Sigmoid colon (tissue), 4 donors: ENCODE measurements around the gene SOWAHD.
A peak's percentile ranks its signal among the peaks of the same experiment; 100 is the strongest.

ENCODE experiments used
- EP300 ChIP-seq, 4 donors: sonication (generic); formaldehyde crosslinking; IDR thresholded peaks; one replicate each; pipeline ENCODE4 v1.6.1; 2017; ENCODE audit warnings: antibody characterized with exemption in 4 of 4
- POLR2A ChIP-seq, 2 donors: fragments of 450-650 bp; IDR thresholded peaks; one replicate each; pipeline ENCODE4 v1.6.1; 2016; ENCODE audit warnings: antibody characterized with exemption in 2 of 2, mild to moderate bottlenecking in 2 of 2, moderate library complexity in 2 of 2
- POLR2AphosphoS5 ChIP-seq, 4 donors: sonication (generic); formaldehyde crosslinking; IDR thresholded peaks; one replicate each; pipeline ENCODE4 v1.6.1; 2017; ENCODE audit warnings: antibody characterized with exemption in 4 of 4
- TF ChIP-seq, protein P1 (sequence below), 4 experiments: fragments of 450-650 bp in 3 of 4; fragments of 200-600 bp in 1 of 4; IDR thresholded peaks; one replicate each; pipeline ENCODE4 v1.5.1; 2016 to 2019; ENCODE audit warnings: antibody characterized with exemption in 4 of 4, mild to moderate bottlenecking in 3 of 4, moderate library complexity in 2 of 4

- peak in 1 of 2 donors; percentile 7 for TF ChIP-seq POLR2A (IDR thresholded peaks at IDR 0.05)
- TF ChIP-seq, protein P1, sequence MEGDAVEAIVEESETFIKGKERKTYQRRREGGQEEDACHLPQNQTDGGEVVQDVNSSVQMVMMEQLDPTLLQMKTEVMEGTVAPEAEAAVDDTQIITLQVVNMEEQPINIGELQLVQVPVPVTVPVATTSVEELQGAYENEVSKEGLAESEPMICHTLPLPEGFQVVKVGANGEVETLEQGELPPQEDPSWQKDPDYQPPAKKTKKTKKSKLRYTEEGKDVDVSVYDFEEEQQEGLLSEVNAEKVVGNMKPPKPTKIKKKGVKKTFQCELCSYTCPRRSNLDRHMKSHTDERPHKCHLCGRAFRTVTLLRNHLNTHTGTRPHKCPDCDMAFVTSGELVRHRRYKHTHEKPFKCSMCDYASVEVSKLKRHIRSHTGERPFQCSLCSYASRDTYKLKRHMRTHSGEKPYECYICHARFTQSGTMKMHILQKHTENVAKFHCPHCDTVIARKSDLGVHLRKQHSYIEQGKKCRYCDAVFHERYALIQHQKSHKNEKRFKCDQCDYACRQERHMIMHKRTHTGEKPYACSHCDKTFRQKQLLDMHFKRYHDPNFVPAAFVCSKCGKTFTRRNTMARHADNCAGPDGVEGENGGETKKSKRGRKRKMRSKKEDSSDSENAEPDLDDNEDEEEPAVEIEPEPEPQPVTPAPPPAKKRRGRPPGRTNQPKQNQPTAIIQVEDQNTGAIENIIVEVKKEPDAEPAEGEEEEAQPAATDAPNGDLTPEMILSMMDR (IDR thresholded peaks at IDR 0.05) = no peak
- no peak for TF ChIP-seq POLR2AphosphoS5 (IDR thresholded peaks at IDR 0.05)
- no peak for TF ChIP-seq EP300 (IDR thresholded peaks at IDR 0.05)
Measured at GRCh38 chrX:119757979-119758730, at the start of gene SOWAHD.
